Activated CD4-positive, alpha-beta memory T cell treated with anti-CD3 and anti-CD28 coated beads for 36 hours (primary cell): Measurements from ENCODE around the gene FUT3. TPM values are rescaled to one million over a fixed set of nuclear protein-coding genes. Genes with fewer than 3 reads are reported as not detected.

Experiments
- CTCF ChIA-PET: fragments of 350-600 bp; sonication (Branson Sonifier 250); formaldehyde crosslinking; loops from one replicate; lab custom pipeline; 2021; ENCODE audit warnings: antibody characterized with exemption, inconsistent platforms; lab: Charles Lee
- POLR2A ChIA-PET: fragments of 350-600 bp; sonication (Branson Sonifier 250); formaldehyde crosslinking; loops from one replicate; lab custom pipeline; 2021; ENCODE audit warnings: antibody characterized with exemption; lab: Charles Lee
- DNase-seq: peaks from one replicate; pipeline ENCODE4 v3.0.0-alpha.2; 2020
- H3K27ac Mint-ChIP-seq: one replicate; pipeline ENCODE4 v1.8.0; 2021; ENCODE audit warnings: mixed read lengths
- H3K27me3 Mint-ChIP-seq: one replicate; pipeline ENCODE4 v1.8.0; 2021; ENCODE audit warnings: mixed read lengths
- H3K36me3 Mint-ChIP-seq: one replicate; pipeline ENCODE4 v1.8.0; 2021; ENCODE audit warnings: mixed read lengths
- H3K4me1 Mint-ChIP-seq: one replicate; pipeline ENCODE4 v1.8.0; 2021; ENCODE audit warnings: low read depth, mixed read lengths
- H3K4me3 Mint-ChIP-seq: one replicate; pipeline ENCODE4 v1.8.0; 2021; ENCODE audit warnings: mild to moderate bottlenecking, mixed read lengths
- H3K9me3 Mint-ChIP-seq: one replicate; pipeline ENCODE4 v1.8.0; 2021; ENCODE audit warnings: mixed read lengths
- intact Hi-C: fragments of 100-400 bp; cut with micrococcal nuclease; formaldehyde crosslinking; loops from one replicate; pipeline ENCODE4 v1.15.1; 2023
- total RNA-seq, 2 experiments: library from RNA; stranded (reverse); gene quantifications; one replicate each; pipeline ENCODE4 v1.2.3, GENCODE V29; 2021

Gene FUT3
- total RNA-seq, result not detected

- DNase-seq, result no peak
- no peaks in the 10 kb centered on the region for H3K9me3 Mint-ChIP-seq
- intact Hi-C loops, result no loop called here
- no peaks in the 10 kb centered on the region for H3K4me1 Mint-ChIP-seq
- ChIA-PET POLR2A (no interaction called here), CTCF (no interaction called here)
- no peak within 1 kb of the TSS for H3K27ac Mint-ChIP-seq
- no peak within 1 kb of the TSS for H3K4me3 Mint-ChIP-seq
- no peaks in the 10 kb centered on the region for H3K36me3 Mint-ChIP-seq
- H3K27me3 Mint-ChIP-seq, result no peaks in the 10 kb centered on the region
Measured at GRCh38 chr19:5851302-5851701, at the start of gene FUT3. Gene FUT3, minus strand, starts transcription at chr19:5851449.

DNA sequence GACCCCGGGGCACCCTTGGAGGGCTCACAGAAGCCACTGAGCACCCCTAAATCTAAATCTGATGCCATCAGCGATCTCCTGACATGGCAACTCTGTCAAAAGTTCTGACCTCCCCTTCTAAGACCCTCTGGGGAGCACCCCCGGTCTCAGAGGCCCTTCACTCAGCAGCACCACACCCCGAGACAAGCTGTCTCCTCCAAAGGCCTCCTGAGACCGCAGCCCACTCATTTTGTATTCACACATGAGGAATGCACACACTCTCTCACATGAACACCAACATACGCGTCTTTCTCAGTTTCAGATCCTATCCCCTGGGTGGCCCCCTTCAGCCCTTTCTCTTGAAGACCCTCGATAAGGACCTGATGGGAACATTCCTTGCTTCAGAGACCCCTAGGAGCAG, 49.7 kb upstream of the FUT3 start:
- H3K9me3 Mint-ChIP-seq, result no peaks in the 10 kb centered on the region
- DNase-seq, result no peak
- H3K4me1 Mint-ChIP-seq, result peaks cover 23% of the 10 kb centered on the region
- intact Hi-C loops, result loop anchor here (5.0 kb wide), 1 partner anchor 211 kb away; the partner anchor contains the start of gene RFX2
- H3K27me3 Mint-ChIP-seq, result no peaks in the 10 kb centered on the region
- ChIA-PET POLR2A (no interaction called here), CTCF (interaction anchor here (1.8 kb wide), 1 partner anchor 98 kb away, joined by 4 read pairs; no protein-coding TSS in a partner anchor)
- no peak overlapping the region for H3K4me3 Mint-ChIP-seq
- peak overlapping the region; percentile 34 for H3K27ac Mint-ChIP-seq
- H3K36me3 Mint-ChIP-seq, result peaks cover 10% of the 10 kb centered on the region

DNA sequence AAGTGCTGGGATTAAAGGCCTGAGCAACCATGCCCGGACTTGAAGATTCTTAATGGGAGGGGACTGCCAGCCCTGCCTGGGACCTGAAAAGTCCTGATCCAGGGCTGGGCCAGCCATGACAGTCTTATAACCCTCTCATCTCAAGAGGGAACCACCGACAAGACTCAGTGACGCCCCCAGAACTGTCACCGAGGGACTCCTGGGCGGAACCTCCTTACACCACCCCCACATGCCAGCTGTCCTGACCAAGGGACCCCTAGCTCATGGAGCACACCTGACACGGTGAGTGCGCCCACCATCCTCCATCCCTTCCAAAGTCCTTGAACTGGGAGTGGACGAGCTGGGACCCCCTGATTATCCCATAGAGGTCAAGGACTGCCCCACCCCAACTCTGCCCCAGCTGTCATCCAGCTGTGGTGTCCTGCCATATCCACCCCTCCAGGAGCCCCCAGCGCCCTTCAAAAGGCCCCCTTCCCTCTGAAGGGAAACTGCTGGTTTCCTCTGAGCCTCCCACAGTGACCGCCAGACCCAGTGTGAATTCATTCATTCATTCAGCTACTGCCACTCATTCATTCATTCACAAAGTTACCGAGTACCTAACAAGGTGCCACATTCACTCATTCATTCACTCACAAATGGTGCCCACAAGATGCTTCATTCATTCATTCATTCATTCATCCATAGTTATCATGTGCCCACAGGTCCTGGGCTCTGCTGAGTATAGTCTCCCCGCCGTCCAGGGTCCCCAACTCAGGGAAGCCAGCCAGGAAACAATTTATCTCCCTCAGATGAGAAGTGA, 48.7 kb upstream of the FUT3 start:
- intact Hi-C loops, result loop anchor here (5.0 kb wide), 1 partner anchor 212 kb away; the partner anchor contains the start of gene RFX2
- Mint-ChIP-seq H3K9me3 (no peaks in the 10 kb centered on the region), H3K4me3 (no peak overlapping the region), H3K27ac (no peak overlapping the region), H3K36me3 (peaks cover 13% of the 10 kb centered on the region), H3K27me3 (no peaks in the 10 kb centered on the region), H3K4me1 (peaks cover 20% of the 10 kb centered on the region)
- CTCF ChIA-PET, result interaction anchor here (0.5 to 1.3 kb wide), 2 partner anchors 68 to 96 kb away, joined by 4 read pairs; no protein-coding TSS in a partner anchor
- POLR2A ChIA-PET, result interaction anchor here (0.9 kb wide), 1 partner anchor 72 kb away, joined by 3 read pairs; no protein-coding TSS in a partner anchor
- DNase-seq, result no peak

GRCh38 chr19:5897189-5897969, 46.1 kb upstream of the FUT3 start:
- H3K36me3 Mint-ChIP-seq, result peaks cover 11% of the 10 kb centered on the region
- intact Hi-C loops, result no loop called here
- no peak for DNase-seq
- POLR2A ChIA-PET, result no interaction called here
- H3K27me3 Mint-ChIP-seq, result no peaks in the 10 kb centered on the region
- CTCF ChIA-PET, result interaction anchor here (1.8 kb wide), 1 partner anchor 93 kb away, joined by 5 read pairs; the partner anchor contains the start of gene NRTN
- no peaks in the 10 kb centered on the region for H3K9me3 Mint-ChIP-seq
- peaks cover 13% of the 10 kb centered on the region for H3K4me1 Mint-ChIP-seq
- H3K27ac Mint-ChIP-seq, result no peak overlapping the region
- no peak overlapping the region for H3K4me3 Mint-ChIP-seq

GRCh38 chr19:5896365-5897076, 45.3 kb upstream of the FUT3 start:
- H3K27ac Mint-ChIP-seq, result no peak overlapping the region
- peaks cover 13% of the 10 kb centered on the region for H3K4me1 Mint-ChIP-seq
- no peak for DNase-seq
- intact Hi-C loops, result no loop called here
- no peaks in the 10 kb centered on the region for H3K9me3 Mint-ChIP-seq
- no peaks in the 10 kb centered on the region for H3K27me3 Mint-ChIP-seq
- no peak overlapping the region for H3K4me3 Mint-ChIP-seq
- CTCF ChIA-PET, result interaction anchor here (1.1 kb wide), 1 partner anchor 93 kb away, joined by 4 read pairs; no protein-coding TSS in a partner anchor
- POLR2A ChIA-PET, result no interaction called here
- H3K36me3 Mint-ChIP-seq, result peaks cover 11% of the 10 kb centered on the region

DNA sequence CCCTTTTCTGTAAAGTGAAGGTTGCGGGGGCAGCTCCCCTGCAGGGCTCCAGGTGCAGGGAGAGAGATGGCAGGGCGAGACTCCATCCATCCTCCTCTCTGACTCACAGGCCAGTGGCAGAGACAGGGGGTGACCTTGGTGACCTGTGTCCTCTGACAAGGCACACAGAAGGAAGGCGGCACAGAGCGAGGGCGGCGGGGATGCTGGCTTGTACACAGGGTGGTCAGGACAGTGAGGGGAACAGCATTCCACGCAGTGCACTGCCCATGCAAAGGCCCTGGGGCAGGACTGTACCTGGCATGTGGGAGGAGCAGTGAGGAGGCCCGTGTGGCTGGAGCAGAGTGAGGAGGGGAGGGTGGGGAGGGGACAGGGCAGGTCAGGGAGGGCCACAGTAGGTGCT, 44.6 kb upstream of the FUT3 start:
- Mint-ChIP-seq H3K27ac (no peak overlapping the region), H3K27me3 (no peaks in the 10 kb centered on the region), H3K9me3 (no peaks in the 10 kb centered on the region), H3K4me1 (peaks cover 8% of the 10 kb centered on the region), H3K4me3 (no peak overlapping the region), H3K36me3 (peaks cover 7% of the 10 kb centered on the region)
- POLR2A ChIA-PET, result no interaction called here
- intact Hi-C loops, result no loop called here
- CTCF ChIA-PET, result interaction anchor here (1.1 kb wide), 1 partner anchor 92 kb away, joined by 4 read pairs; no protein-coding TSS in a partner anchor
- DNase-seq, result no peak

DNA sequence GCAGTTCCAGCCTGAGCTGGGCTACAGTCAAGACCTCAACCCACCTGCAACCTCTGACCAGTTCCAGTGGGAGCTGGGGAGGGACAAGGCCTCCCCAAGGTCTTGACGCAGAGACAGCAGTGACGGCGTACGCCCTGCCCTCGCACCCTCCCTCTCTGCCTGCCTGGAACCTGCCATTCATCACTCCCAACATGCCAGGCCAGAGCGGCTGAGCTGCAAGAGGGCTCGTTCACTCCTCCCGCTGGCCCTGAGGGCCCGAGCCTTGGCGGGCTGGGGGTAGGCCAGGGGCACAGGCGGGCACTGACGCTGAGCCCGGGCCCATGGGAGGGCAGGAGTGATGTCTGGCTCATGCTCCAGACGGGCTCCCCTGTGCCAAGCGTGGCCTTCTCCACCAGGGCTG, 44.2 kb upstream of the FUT3 start:
- H3K27ac Mint-ChIP-seq, result no peak overlapping the region
- POLR2A ChIA-PET, result no interaction called here

DNA sequence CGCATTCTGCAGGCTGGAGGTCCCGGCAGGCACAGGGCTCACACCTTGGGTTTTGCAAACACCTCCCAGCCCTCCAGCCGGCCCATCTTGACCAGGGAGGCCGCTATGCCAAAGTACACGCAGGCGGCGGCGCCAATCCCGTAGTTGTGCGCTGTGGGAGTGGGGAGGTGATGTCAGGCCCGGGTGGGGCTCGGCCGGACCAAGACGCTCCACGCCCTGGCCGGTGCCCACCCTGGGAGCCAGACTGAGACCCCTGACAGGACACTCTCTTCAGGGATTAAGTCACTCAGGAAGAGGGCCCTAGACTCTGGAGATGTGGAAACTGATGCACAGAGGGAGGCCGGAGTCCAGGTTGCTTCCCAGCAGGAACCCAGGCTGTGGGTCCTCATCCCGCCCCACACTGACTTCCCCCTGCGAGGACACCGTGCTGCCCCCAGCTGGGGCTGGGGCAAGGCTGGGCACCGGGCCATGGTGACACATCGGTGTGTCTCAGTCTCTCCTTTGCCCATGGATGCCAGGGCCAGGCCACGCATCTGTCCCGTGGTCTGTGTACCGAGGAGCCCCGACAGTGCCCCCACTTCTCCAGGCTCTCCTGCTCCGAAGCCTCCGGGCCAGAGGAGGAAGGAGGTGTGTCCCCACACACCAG, 43.6 kb upstream of the FUT3 start:
- Mint-ChIP-seq H3K4me1 (peaks cover 3% of the 10 kb centered on the region), H3K27ac (no peak overlapping the region), H3K36me3 (peaks cover 3% of the 10 kb centered on the region), H3K4me3 (no peak overlapping the region), H3K9me3 (no peaks in the 10 kb centered on the region), H3K27me3 (no peaks in the 10 kb centered on the region)
- intact Hi-C loops, result no loop called here
- DNase-seq, result no peak
- ChIA-PET POLR2A (no interaction called here), CTCF (no interaction called here)

More for the DNA sequence above, 44.2 kb upstream of the FUT3 start:
- Mint-ChIP-seq H3K36me3 (peaks cover 7% of the 10 kb centered on the region), H3K4me1 (peaks cover 8% of the 10 kb centered on the region), H3K9me3 (no peaks in the 10 kb centered on the region), H3K4me3 (no peak overlapping the region), H3K27me3 (no peaks in the 10 kb centered on the region)
- CTCF ChIA-PET, result interaction anchor here (1.1 kb wide), 1 partner anchor 91 kb away, joined by 4 read pairs; no protein-coding TSS in a partner anchor
- intact Hi-C loops, result no loop called here
- DNase-seq, result no peak

DNA sequence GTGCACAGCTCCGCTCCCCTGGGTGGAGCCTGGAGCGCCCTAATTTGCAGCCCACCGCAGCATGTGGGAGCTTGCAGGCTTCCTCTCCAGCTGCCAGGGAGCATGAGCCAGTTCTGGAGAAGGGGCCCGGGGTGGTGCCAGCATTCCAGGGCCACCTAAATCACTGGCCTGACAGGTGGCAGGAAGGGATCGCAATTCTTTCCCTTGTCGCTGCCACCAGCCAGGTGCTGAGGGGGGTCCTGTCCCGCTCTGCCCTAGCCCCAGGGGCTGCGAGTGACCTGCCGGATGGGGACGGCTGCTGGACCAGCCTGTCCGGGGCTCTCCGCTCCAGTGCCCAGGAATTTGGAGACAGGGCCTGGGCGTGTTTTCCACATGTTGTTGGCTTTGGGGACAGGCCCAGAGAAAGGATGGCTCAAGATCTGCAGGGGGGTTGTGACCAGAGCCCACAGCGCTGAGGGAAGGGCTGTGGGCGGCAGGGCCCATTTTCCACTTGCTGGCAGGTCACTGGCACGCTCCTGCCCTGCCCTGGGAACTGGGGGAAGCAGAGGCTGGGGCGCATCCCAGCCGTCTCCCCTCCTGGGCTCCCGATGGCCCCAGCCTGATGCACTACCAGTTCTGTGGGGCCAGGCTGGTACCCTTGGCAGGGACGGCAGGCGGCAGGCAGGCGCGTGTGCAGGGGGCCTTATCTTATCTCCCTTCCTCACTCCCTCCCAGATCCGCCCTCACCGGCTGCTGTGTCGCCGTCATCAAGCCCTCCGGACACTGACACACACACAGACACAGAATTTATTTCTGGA, 42.9 kb upstream of the FUT3 start:
- peaks cover 3% of the 10 kb centered on the region for H3K36me3 Mint-ChIP-seq

GRCh38 chr19:5893296-5893903, 42.2 kb upstream of the FUT3 start:
- no peaks in the 10 kb centered on the region for H3K9me3 Mint-ChIP-seq
- H3K4me1 Mint-ChIP-seq, result peaks cover 3% of the 10 kb centered on the region
- POLR2A ChIA-PET, result interaction anchor here (0.6 kb wide), 1 partner anchor 25 kb away, joined by 4 read pairs; no protein-coding TSS in a partner anchor
- no peak overlapping the region for H3K27ac Mint-ChIP-seq
- DNase-seq, result no peak
- H3K27me3 Mint-ChIP-seq, result peaks cover 6% of the 10 kb centered on the region
- CTCF ChIA-PET, result interaction anchor here (1.5 to 1.7 kb wide), 2 partner anchors 10 to 89 kb away, joined by 5 to 6 read pairs; partner anchors contain the start of gene NDUFA11
- H3K4me3 Mint-ChIP-seq, result no peak overlapping the region
- peaks cover 3% of the 10 kb centered on the region for H3K36me3 Mint-ChIP-seq
- intact Hi-C loops, result no loop called here

More for the DNA sequence above, 42.9 kb upstream of the FUT3 start:
- Mint-ChIP-seq H3K27ac (no peak overlapping the region), H3K9me3 (no peaks in the 10 kb centered on the region), H3K4me1 (peaks cover 3% of the 10 kb centered on the region), H3K27me3 (peaks cover 6% of the 10 kb centered on the region), H3K4me3 (no peak overlapping the region)
- intact Hi-C loops, result no loop called here
- ChIA-PET CTCF (interaction anchor here (1.5 to 1.7 kb wide), 2 partner anchors 9 to 90 kb away, joined by 5 to 6 read pairs; partner anchors contain the start of gene NDUFA11), POLR2A (no interaction called here)
- no peak for DNase-seq
